A673 (cell line): ENCODE data around the gene GLYR1.

ENCODE experiments used
- CTCF ChIP-seq: fragments of 300-800, 200-600 bp; sonication (generic); conservative IDR thresholded peaks from 2 replicates; pipeline ENCODE4 v1.5.1; 2017; ENCODE audit warnings: low read depth, mild to moderate bottlenecking, antibody characterized with exemption, low read length, moderate library complexity, mixed read lengths
- EZH2 ChIP-seq: fragments of 200-600 bp; sonication (generic); IDR thresholded peaks from 2 replicates; pipeline ENCODE4 v1.6.1; 2017; ENCODE audit warnings: borderline replicate concordance, low read depth, mild to moderate bottlenecking, mixed read lengths, antibody characterized with exemption, low read length; ENCODE audit not compliant: poor library complexity, severe bottlenecking

- TF ChIP-seq CTCF: no peak
- no peak for TF ChIP-seq EZH2
Observed at GRCh38 chr16:4776141-4776705, 70.9 kb downstream of the GLYR1 start.
